ENCODE results near the gene CHST3. TPM values are rescaled to one million over a fixed set of nuclear protein-coding genes. Genes with fewer than 3 reads are reported as not detected.

The CHST3 gene
- total RNA-seq, 1 donor from 2014 or later, result 26.0 TPM

DNA sequence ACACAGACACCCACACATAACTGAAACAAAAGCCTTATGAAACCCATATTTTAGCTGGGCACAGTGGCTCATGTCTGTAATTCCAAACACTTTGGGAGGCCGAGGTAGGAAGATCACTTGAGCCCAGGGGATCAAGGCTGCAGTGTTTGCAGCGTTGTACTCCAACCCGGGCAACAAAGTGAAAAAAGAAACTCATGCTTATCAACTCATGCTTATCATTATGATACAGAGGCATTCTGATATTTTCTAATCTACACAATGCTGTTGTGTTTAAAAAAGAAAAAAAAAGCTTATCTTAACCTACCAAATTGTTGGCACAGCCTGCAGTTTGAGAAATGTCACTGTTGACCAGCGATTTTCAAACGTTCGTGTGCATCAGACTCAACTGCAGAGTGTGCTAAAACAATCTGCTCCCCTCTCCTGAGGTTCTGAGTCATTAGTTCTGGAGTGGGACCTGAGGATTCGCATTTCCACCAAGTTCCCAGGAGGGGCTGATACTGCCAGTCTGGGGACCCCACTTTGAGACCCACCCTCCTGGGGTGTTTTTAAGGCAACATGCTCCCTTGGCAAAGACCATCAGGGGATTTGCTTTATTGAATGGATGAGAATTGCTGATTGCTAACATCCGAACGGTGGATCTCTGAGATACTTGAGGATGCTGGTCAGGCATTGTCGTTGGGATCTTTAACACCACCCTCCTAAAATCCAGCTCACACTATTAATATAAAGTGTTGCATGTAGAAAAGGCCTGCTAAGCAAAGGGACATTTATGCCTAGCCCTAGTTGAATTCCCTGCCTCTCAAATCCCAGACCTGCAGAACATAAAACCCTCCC lies 16.2 kb downstream of the CHST3 start:
- Histone ChIP-seq H3K9me3 (no peaks in the 10 kb centered on the region), H3K36me3 (no peaks in the 10 kb centered on the region), H3K4me1 (peaks cover 99% of the 10 kb centered on the region), H3K4me3 (no peak overlapping the region), H3K27ac (peak overlapping the region; percentile 78), H3K27me3 (no peaks in the 10 kb centered on the region)
- intact Hi-C loops (cut with DNase I), result no loop called here
- TF ChIP-seq CTCF (IDR thresholded peaks at IDR 0.05), result no peak
- no peak for TF ChIP-seq POLR2A (IDR thresholded peaks at IDR 0.05)
- no peak for TF ChIP-seq POLR2AphosphoS5 (IDR thresholded peaks at IDR 0.05; ENCODE audit: insufficient read depth in 1 of 2, low read depth in 1 of 2)
- no peak for DNase-seq (ENCODE audit: extremely low spot score in 2 of 2)

DNA sequence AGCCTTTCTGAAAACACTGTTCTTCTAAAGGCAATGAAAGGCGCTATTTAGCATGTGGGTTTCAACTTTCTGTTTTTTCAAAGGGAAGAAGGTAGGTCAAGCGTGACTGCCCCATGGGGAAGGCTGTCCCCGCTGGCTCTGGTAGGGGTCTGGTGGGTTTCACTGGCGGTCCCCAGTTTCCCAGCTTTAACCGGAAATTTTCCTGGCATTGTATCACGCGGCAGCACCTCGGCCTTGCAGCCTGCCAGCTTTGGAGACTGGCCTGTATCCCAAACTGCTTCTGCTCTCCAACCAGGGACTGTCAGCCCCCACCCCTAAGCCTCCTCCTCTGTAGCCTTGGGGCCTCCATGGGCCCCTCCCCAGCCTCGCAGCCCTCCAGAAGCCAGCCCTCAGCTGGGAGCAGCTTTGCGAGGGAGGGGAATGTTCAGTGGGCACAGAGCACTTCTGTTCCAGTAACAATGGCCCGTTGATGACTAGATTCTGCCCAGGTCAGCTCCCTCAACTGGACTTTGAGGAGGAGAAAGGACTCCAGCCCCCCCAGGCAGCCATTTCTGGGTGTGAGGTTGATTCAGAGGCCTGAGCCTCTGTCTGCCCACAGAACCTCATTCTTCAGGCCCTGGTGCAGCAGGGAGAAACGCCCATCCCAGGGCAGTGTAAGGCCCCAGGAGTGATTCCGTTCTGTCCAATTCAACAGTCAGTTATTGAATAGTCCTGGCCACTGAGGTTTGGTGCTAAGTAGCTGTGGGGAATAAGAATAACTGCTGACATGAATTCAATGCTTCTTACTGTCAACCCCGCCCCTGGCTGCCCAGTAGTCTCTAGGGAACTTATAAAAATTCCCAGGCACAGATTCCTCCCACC lies 17.1 kb downstream of the CHST3 start:
- peak in 1 of 2 donors; percentile 26 for TF ChIP-seq POLR2AphosphoS5 (IDR thresholded peaks at IDR 0.05; ENCODE audit: insufficient read depth in 1 of 2, low read depth in 1 of 2)
- TF ChIP-seq POLR2A (IDR thresholded peaks at IDR 0.05), result no peak
- TF ChIP-seq CTCF (IDR thresholded peaks at IDR 0.05), result no peak
- no peak for DNase-seq (ENCODE audit: extremely low spot score in 2 of 2)
- intact Hi-C loops (cut with DNase I), result no loop called here
- peak overlapping the region in 1 of 2 donors; percentile 12 for H3K4me3 ChIP-seq
- no peaks in the 10 kb centered on the region for H3K27me3 ChIP-seq
- H3K36me3 ChIP-seq, result no peaks in the 10 kb centered on the region
- no peaks in the 10 kb centered on the region for H3K9me3 ChIP-seq
- peak overlapping the region; percentile 78 for H3K27ac ChIP-seq
- H3K4me1 ChIP-seq, result peaks cover 99% of the 10 kb centered on the region

- intact Hi-C loops (cut with DNase I), result no loop called here
These were observed 17.7 kb downstream of the CHST3 start for GRCh38 chr10:71981876-71982230.

DNA sequence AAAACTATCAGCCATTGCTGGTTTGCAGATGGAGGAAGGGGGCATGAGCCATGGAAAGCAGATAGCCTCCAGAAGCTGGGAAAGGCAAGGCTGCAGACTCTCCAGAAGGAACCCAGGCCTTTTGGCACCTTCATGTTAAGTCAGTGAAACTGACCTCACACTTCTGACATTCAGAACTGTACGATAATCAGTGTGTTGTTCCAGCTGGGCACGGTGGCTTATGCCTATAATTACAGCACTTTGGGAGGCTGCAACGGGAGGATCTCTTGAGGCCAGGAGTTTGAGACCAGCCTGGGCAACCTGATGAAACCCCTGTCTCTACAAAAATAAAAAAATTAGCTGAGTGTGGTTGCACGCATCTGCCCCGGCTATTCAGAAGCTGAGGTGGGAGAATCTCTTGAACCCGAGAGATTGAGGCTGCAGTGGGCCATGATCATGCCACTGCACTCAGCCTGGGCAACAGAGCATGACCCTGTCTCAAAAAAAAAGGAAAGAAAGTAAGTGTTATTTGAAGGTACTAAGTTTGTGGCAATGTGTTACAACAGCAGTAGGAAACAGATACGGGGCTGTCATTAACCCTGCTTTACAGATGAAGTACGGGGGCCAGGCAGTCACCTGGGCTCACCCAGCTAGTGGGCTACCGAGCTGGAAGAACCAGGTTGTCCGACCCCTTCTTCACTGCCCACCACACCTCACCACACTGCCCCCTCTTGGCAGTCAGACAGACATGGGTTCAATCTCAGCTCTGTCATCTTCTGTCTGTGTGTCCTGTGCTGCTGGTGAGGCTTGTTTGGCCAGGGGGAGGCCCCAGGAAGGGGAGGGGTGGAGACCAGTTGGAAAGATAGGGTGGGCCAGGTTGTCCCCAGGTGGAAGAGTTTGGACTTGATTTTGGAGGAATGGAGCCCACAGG lies 18.3 kb downstream of the CHST3 start:
- no peak for TF ChIP-seq CTCF (IDR thresholded peaks at IDR 0.05)
- TF ChIP-seq POLR2A (IDR thresholded peaks at IDR 0.05), result no peak
- no peak for TF ChIP-seq POLR2AphosphoS5 (IDR thresholded peaks at IDR 0.05; ENCODE audit: insufficient read depth in 1 of 2, low read depth in 1 of 2)
- Histone ChIP-seq H3K27ac (peak overlapping the region; percentile 78), H3K9me3 (no peaks in the 10 kb centered on the region), H3K36me3 (no peaks in the 10 kb centered on the region), H3K27me3 (no peaks in the 10 kb centered on the region), H3K4me1 (peaks cover 99% of the 10 kb centered on the region), H3K4me3 (no peak overlapping the region)
- no peak for DNase-seq (ENCODE audit: extremely low spot score in 2 of 2)
- intact Hi-C loops (cut with DNase I), result no loop called here

More at GRCh38 chr10:71981876-71982230, 17.7 kb downstream of the CHST3 start:
- Histone ChIP-seq H3K36me3 (no peaks in the 10 kb centered on the region), H3K9me3 (no peaks in the 10 kb centered on the region), H3K27ac (peak overlapping the region; percentile 78), H3K4me3 (no peak overlapping the region), H3K27me3 (no peaks in the 10 kb centered on the region), H3K4me1 (peaks cover 99% of the 10 kb centered on the region)
- no peak for TF ChIP-seq CTCF (IDR thresholded peaks at IDR 0.05)
- TF ChIP-seq POLR2A (IDR thresholded peaks at IDR 0.05), result no peak
- no peak for TF ChIP-seq POLR2AphosphoS5 (IDR thresholded peaks at IDR 0.05; ENCODE audit: insufficient read depth in 1 of 2, low read depth in 1 of 2)
- DNase-seq (ENCODE audit: extremely low spot score in 2 of 2), result no peak
